ENCODE results near the gene ARRDC1. TPM values are rescaled to one million over a fixed set of nuclear protein-coding genes. Genes with fewer than 3 reads are reported as not detected.

Gene ARRDC1
- total RNA-seq, 5 donors from 2014 or later (not counting 1 experiment from before 2014, with no cell fraction given) = 54.7 to 123 (median 103) TPM

DNA sequence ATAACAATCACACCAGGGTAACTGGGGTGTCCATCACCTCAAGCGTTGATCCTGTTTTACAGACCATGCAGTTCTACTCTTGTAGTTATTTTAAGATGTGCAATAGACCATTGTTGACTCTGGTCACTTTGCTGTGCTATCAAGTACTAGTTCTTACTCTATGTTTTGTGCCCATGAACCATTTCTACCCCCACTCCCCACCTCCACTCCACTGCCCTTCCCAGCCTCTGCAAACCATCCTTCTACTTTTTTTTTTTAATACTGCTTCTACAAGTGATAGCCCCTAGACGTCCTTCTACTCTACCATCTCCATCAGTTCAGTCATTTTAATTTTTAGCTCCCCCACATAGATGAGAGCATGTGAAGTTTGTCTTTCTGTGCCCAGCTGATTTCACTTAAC, 52.1 kb downstream of the ARRDC1 start:
- ChIA-PET CTCF (interaction anchor here in 1 of 2 donors (0.7 kb wide), 1 partner anchor 1859 kb away, joined by 3 read pairs; no protein-coding TSS in a partner anchor), POLR2A (no interaction called here)
- DNase-seq = no peak
- H3K27ac ChIP-seq (ENCODE audit: low read length) = no peak overlapping the region
- Mint-ChIP-seq H3K9me3 (no peaks in the 10 kb centered on the region), H3K36me3 (peaks cover 18% of the 10 kb centered on the region), H3K4me1 (peaks cover 35 to 42% (median 35%) of the 10 kb centered on the region in 3 donors), H3K4me3 (no peak overlapping the region), H3K27ac (no peak overlapping the region), H3K27me3 (no peaks in the 10 kb centered on the region)
- no peaks in the 10 kb centered on the region for H3K27me3 ChIP-seq (replicated peaks in 1 of 2; ENCODE audit: control insufficient read depth in 2 of 2, extremely low read depth in 1 of 2, insufficient read depth in 2 of 2, low read length in 1 of 2)
- H3K4me3 ChIP-seq (ENCODE audit: control insufficient read depth in 1 of 2, extremely low read depth in 1 of 2, low read length in 1 of 2) = no peak overlapping the region
- peaks cover 2 to 17% of the 10 kb centered on the region in 2 donors for H3K36me3 ChIP-seq (ENCODE audit: control insufficient read depth in 2 of 2, extremely low read depth in 1 of 2, insufficient read depth in 1 of 2, low read length in 1 of 2)
- WGBS (ENCODE audit: insufficient coverage) = no CpG with 5 or more reads among the region's 2 CpGs
- peaks cover 5 to 8% of the 10 kb centered on the region in 2 experiments for H3K4me1 ChIP-seq (ENCODE audit: control insufficient read depth in 1 of 2, extremely low read depth in 1 of 2, insufficient read depth in 2 of 2, low read length in 2 of 2)
- no peaks in the 10 kb centered on the region for H3K9me3 ChIP-seq
- no peak for ATAC-seq (replicated peaks in 1 of 4)

DNA sequence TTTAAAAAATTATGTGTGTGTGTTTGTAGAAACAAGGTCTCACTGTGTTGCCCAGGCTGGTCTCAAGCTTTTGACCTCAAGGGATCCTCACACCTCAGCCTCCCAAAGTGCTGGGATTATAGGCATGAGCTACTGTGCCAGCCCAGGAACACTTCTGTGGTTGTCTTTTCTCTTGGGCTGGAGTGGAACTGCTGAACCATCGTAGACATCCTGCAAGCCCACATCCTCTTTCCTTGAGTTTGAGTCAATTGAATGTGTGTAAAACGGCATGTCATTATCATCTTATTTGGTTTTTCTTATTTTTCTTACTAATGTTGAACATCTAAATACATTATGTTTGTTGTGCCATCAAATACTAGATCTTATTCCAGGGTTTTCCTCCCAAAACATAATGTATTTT, 53.3 kb downstream of the ARRDC1 start:
- POLR2A ChIA-PET = no interaction called here
- no peak overlapping the region for H3K27ac ChIP-seq (ENCODE audit: low read length)
- H3K4me3 ChIP-seq (ENCODE audit: control insufficient read depth in 1 of 2, extremely low read depth in 1 of 2, low read length in 1 of 2) = no peak overlapping the region
- CTCF ChIA-PET = interaction anchor here in 1 of 2 donors (0.7 kb wide), 1 partner anchor 746 kb away, joined by 3 read pairs; no protein-coding TSS in a partner anchor
- H3K4me1 ChIP-seq (ENCODE audit: control insufficient read depth in 1 of 2, extremely low read depth in 1 of 2, insufficient read depth in 2 of 2, low read length in 2 of 2) = peaks cover 5 to 8% of the 10 kb centered on the region in 2 experiments
- no peaks in the 10 kb centered on the region for H3K9me3 ChIP-seq
- Mint-ChIP-seq H3K27me3 (no peaks in the 10 kb centered on the region), H3K4me3 (peak overlapping the region in 1 of 3 donors; percentile 31), H3K9me3 (no peaks in the 10 kb centered on the region), H3K4me1 (peaks cover 42 to 44% (median 44%) of the 10 kb centered on the region in 3 donors), H3K27ac (peak overlapping the region; percentile 28 to 63), H3K36me3 (peaks cover 19% of the 10 kb centered on the region)
- peak in 3 of 4 experiments; percentile 33 to 52 (median 40) for ATAC-seq (replicated peaks in 1 of 4)
- peaks cover 0 to 12% of the 10 kb centered on the region in 2 donors for H3K36me3 ChIP-seq (ENCODE audit: control insufficient read depth in 2 of 2, extremely low read depth in 1 of 2, insufficient read depth in 1 of 2, low read length in 1 of 2)
- no peaks in the 10 kb centered on the region for H3K27me3 ChIP-seq (replicated peaks in 1 of 2; ENCODE audit: control insufficient read depth in 2 of 2, extremely low read depth in 1 of 2, insufficient read depth in 2 of 2, low read length in 1 of 2)
- DNase-seq = no peak
- no CpG with 5 or more reads among the region's 2 CpGs for WGBS (ENCODE audit: insufficient coverage)

DNA sequence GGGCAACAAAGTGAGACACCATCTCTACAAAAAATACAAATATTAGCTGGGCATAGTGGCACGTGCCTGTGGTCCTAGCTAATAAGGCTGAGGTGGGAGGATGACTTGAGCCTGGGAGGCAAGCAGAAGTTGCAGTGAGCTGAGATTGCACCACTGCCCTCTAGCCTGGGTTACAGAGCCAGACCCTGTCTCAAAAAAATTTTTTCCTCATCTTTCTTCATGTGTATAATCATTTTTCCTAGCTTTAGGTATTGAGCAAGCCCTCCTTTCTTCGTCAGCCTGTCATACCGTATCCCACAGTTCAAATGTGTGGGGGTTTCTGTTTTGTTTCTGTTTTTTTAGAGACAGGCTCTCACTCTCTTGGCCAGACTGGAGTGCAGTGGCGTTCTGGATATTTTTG, 54.7 kb downstream of the ARRDC1 start:
- no peak overlapping the region for H3K27ac Mint-ChIP-seq
- WGBS (ENCODE audit: insufficient coverage) = no CpG with 5 or more reads among the region's 4 CpGs
- DNase-seq (no peak), ATAC-seq (replicated peaks in 1 of 4) (no peak)
- Histone ChIP-seq H3K27ac (ENCODE audit: low read length) (no peak overlapping the region), H3K27me3 (replicated peaks in 1 of 2; ENCODE audit: control insufficient read depth in 2 of 2, extremely low read depth in 1 of 2, insufficient read depth in 2 of 2, low read length in 1 of 2) (no peaks in the 10 kb centered on the region), H3K4me3 (ENCODE audit: control insufficient read depth in 1 of 2, extremely low read depth in 1 of 2, low read length in 1 of 2) (no peak overlapping the region), H3K9me3 (no peaks in the 10 kb centered on the region), H3K36me3 (ENCODE audit: control insufficient read depth in 2 of 2, extremely low read depth in 1 of 2, insufficient read depth in 1 of 2, low read length in 1 of 2) (peaks cover 0 to 6% of the 10 kb centered on the region in 2 donors), H3K4me1 (ENCODE audit: control insufficient read depth in 1 of 2, extremely low read depth in 1 of 2, insufficient read depth in 2 of 2, low read length in 2 of 2) (peaks cover 5 to 8% of the 10 kb centered on the region in 2 experiments)
- H3K4me1 Mint-ChIP-seq = peaks cover 47 to 56% (median 47%) of the 10 kb centered on the region in 3 donors
- POLR2A ChIA-PET = interaction anchor here in 1 of 2 donors (0.6 kb wide), 1 partner anchor 87 kb away, joined by 7 read pairs; no protein-coding TSS in a partner anchor
- no peak overlapping the region for H3K4me3 Mint-ChIP-seq
- CTCF ChIA-PET = no interaction called here
- no peaks in the 10 kb centered on the region for H3K9me3 Mint-ChIP-seq
- H3K36me3 Mint-ChIP-seq = peaks cover 17% of the 10 kb centered on the region
- no peaks in the 10 kb centered on the region for H3K27me3 Mint-ChIP-seq

DNA sequence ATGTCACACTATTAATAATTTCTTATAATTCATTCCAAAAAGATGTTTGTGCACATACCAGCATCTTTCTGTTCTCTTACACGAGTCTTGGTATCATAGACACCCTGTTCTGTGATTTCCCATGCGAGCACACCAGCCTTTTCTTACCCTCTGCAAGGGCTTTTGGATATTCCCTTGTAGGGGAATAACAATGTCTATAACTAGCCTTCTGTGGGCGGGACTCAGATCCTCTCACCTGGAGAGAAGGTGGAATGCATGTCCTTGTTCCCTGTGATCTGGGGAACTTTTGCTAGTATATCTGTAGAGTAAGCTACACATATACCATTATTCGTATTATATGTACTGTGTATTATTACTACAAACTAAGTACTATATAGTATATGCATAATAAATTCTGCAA, 58.1 kb downstream of the ARRDC1 start:
- CTCF ChIA-PET = no interaction called here
- DNase-seq = no peak

DNA sequence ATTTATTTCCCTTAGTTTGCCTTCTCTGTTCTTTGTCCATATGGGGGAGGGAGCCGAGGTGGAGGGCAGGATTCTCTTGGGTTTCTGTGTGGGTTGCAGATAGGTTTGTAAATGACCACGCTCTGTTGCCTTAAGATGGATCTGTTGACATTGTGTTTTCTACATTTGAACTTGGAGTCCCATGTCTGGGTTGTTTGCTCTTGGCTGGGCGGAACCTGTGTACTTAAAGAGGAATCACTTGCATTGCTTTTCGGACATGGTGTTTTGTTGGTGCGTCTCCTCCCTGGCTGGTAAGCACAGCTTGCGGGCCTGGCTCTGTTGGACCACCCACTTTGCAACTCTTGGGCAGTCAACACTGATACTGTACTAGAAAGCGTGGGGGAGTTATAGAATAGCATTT, 59.2 kb downstream of the ARRDC1 start:
- ATAC-seq (replicated peaks in 1 of 4) (no peak), DNase-seq (no peak)
- Mint-ChIP-seq H3K9me3 (no peaks in the 10 kb centered on the region), H3K36me3 (peaks cover 21% of the 10 kb centered on the region), H3K4me3 (no peak overlapping the region), H3K27ac (peak overlapping the region in 1 of 2 donors; percentile 45), H3K27me3 (no peaks in the 10 kb centered on the region), H3K4me1 (peaks cover 58 to 64% (median 61%) of the 10 kb centered on the region in 3 donors)
- Histone ChIP-seq H3K9me3 (no peaks in the 10 kb centered on the region), H3K4me1 (ENCODE audit: control insufficient read depth in 1 of 2, extremely low read depth in 1 of 2, insufficient read depth in 2 of 2, low read length in 2 of 2) (peaks cover 0 to 22% of the 10 kb centered on the region in 2 experiments), H3K4me3 (ENCODE audit: control insufficient read depth in 1 of 2, extremely low read depth in 1 of 2, low read length in 1 of 2) (no peak overlapping the region), H3K36me3 (ENCODE audit: control insufficient read depth in 2 of 2, extremely low read depth in 1 of 2, insufficient read depth in 1 of 2, low read length in 1 of 2) (peaks cover 0 to 29% of the 10 kb centered on the region in 2 donors), H3K27ac (ENCODE audit: low read length) (no peak overlapping the region), H3K27me3 (replicated peaks in 1 of 2; ENCODE audit: control insufficient read depth in 2 of 2, extremely low read depth in 1 of 2, insufficient read depth in 2 of 2, low read length in 1 of 2) (no peaks in the 10 kb centered on the region)
- ChIA-PET CTCF (no interaction called here), POLR2A (no interaction called here)
- 96% methylated on average over 5 of the region's 7 CpGs for WGBS (ENCODE audit: insufficient coverage)

More for the DNA sequence above, 58.1 kb downstream of the ARRDC1 start:
- Mint-ChIP-seq H3K27me3 (no peaks in the 10 kb centered on the region), H3K27ac (no peak overlapping the region), H3K4me3 (no peak overlapping the region), H3K4me1 (peaks cover 55 to 61% (median 61%) of the 10 kb centered on the region in 3 donors), H3K9me3 (no peaks in the 10 kb centered on the region), H3K36me3 (peaks cover 14% of the 10 kb centered on the region)
- H3K4me3 ChIP-seq (ENCODE audit: control insufficient read depth in 1 of 2, extremely low read depth in 1 of 2, low read length in 1 of 2) = no peak overlapping the region
- no peaks in the 10 kb centered on the region for H3K9me3 ChIP-seq
- WGBS (ENCODE audit: insufficient coverage) = no CpG with 5 or more reads among the region's 4 CpGs
- POLR2A ChIA-PET = no interaction called here
- no peaks in the 10 kb centered on the region for H3K27me3 ChIP-seq (replicated peaks in 1 of 2; ENCODE audit: control insufficient read depth in 2 of 2, extremely low read depth in 1 of 2, insufficient read depth in 2 of 2, low read length in 1 of 2)
- peaks cover 0 to 19% of the 10 kb centered on the region in 2 donors for H3K36me3 ChIP-seq (ENCODE audit: control insufficient read depth in 2 of 2, extremely low read depth in 1 of 2, insufficient read depth in 1 of 2, low read length in 1 of 2)
- ATAC-seq (replicated peaks in 1 of 4) = no peak
- peaks cover 4 to 20% of the 10 kb centered on the region in 2 experiments for H3K4me1 ChIP-seq (ENCODE audit: control insufficient read depth in 1 of 2, extremely low read depth in 1 of 2, insufficient read depth in 2 of 2, low read length in 2 of 2)
- H3K27ac ChIP-seq (ENCODE audit: low read length) = no peak overlapping the region

Other genes with a start within 250 kb of the ARRDC1 start
- 10 to 100 TPM; 18.5 to 43.8 (median 38.0) TPM for gene EXD3, start 182.5 kb upstream of the ARRDC1 start, total RNA-seq
- gene NOXA1, start 182.3 kb upstream of the ARRDC1 start, total RNA-seq = 10 to 100 TPM in 2 of 5 donors, 1 to 10 TPM in 3; 6.4 to 11.7 (median 8.1) TPM
- not detected for gene ENTPD8, start 164.3 kb upstream of the ARRDC1 start, total RNA-seq
- gene NSMF, start 146.4 kb upstream of the ARRDC1 start, total RNA-seq = 10 to 100 TPM; 40.5 to 89.5 (median 51.7) TPM
- gene PNPLA7, start 55.3 kb upstream of the ARRDC1 start, total RNA-seq = 10 to 100 TPM; 11.7 to 20.0 (median 15.6) TPM
- gene MRPL41, start 53.8 kb upstream of the ARRDC1 start, total RNA-seq = 100 to 1,000 TPM in 2 of 5 donors, 10 to 100 TPM in 3; 33.0 to 158 (median 85.4) TPM
- 10 to 100 TPM; 45.0 to 71.0 (median 66.3) TPM for gene DPH7, start 26.8 kb upstream of the ARRDC1 start, total RNA-seq
- gene ZMYND19, start 15.2 kb upstream of the ARRDC1 start, total RNA-seq = 10 to 100 TPM; 18.7 to 42.0 (median 33.3) TPM
- 100 to 1,000 TPM; 113 to 124 (median 121) TPM for gene EHMT1, start 13.3 kb downstream of the ARRDC1 start, total RNA-seq

Data from T-cell (primary cell).